SJCRH30 (cell line): ENCODE data around the gene PDZRN4. TPM values are rescaled to one million over a fixed set of nuclear protein-coding genes. Genes with fewer than 3 reads are reported as not detected.

Source experiments
- DNase-seq, 2 experiments: peaks; one replicate each; pipeline ENCODE4 v3.0.0-alpha.2; 2015 to 2020
- H3K27ac ChIP-seq: fragments of 250-450 bp; sonication (Bioruptor Pico); 2 replicates; pipeline ENCODE4 v1.5.1; 2020; ENCODE audit warnings: mild to moderate bottlenecking, moderate library complexity
- H3K27me3 ChIP-seq: fragments of 250-450 bp; sonication (Bioruptor Pico); 2 replicates; pipeline ENCODE4 v1.5.1; 2020; ENCODE audit warnings: mild to moderate bottlenecking, moderate library complexity
- H3K36me3 ChIP-seq: fragments of 250-450 bp; sonication (Bioruptor Pico); 2 replicates; pipeline ENCODE4 v1.5.1; 2020; ENCODE audit warnings: mild to moderate bottlenecking, moderate library complexity
- H3K4me1 ChIP-seq: fragments of 250-450 bp; sonication (Bioruptor Pico); 2 replicates; pipeline ENCODE4 v1.5.1; 2020; ENCODE audit warnings: mild to moderate bottlenecking, moderate library complexity
- H3K4me3 ChIP-seq: fragments of 250-450 bp; sonication (Bioruptor Pico); 2 replicates; pipeline ENCODE4 v1.5.1; 2020; ENCODE audit warnings: mild to moderate bottlenecking, moderate library complexity
- H3K9me3 ChIP-seq: fragments of 250-450 bp; sonication (Bioruptor Pico); replicated peaks from 2 replicates; pipeline ENCODE4 v1.5.1; 2020; ENCODE audit warnings: mild to moderate bottlenecking, moderate library complexity
- total RNA-seq: library from RNA; depleted of rRNA; stranded (reverse); fragments of >200 nt; shearing (Covaris generic); gene quantifications from 2 replicates; pipeline ENCODE4 v1.2.3, GENCODE V29; 2014

Gene PDZRN4
- total RNA-seq, 1 experiment from 2014 or later, result not detected

DNA sequence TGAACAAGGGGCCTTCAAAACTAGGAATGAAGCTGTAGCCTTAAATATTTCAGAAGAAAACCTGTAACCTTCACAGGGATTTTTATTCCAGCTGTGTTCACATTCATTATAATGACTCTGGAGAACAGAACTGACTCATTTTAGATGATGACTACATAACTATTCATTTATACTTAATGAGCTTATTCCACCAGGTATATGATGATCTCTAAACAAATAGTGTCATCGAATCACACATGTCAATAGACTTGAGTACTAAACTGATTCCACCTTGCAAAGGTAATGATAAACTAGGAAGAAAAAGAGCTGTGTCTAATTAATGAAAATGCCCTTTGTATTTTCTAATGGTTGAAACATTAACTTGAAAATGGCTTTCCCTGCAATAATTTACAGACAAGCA is 433.2 kb downstream of the PDZRN4 start:
- no peaks in the 10 kb centered on the region for H3K36me3 ChIP-seq
- DNase-seq, result no peak
- H3K9me3 ChIP-seq, result no peaks in the 10 kb centered on the region
- H3K27ac ChIP-seq, result no peak overlapping the region
- H3K4me1 ChIP-seq, result no peaks in the 10 kb centered on the region
- H3K27me3 ChIP-seq, result peaks cover 3% of the 10 kb centered on the region; the same call in 1 of the 2 replicates
- no peak overlapping the region for H3K4me3 ChIP-seq
